ENCODE results near the gene FCRLB.
"Not testable (repeated sequence)": the region's sequence is repeated elsewhere in the genome, so short reads cannot be mapped to it uniquely, and the experiment has no call there.

FCRLB gene

DNA sequence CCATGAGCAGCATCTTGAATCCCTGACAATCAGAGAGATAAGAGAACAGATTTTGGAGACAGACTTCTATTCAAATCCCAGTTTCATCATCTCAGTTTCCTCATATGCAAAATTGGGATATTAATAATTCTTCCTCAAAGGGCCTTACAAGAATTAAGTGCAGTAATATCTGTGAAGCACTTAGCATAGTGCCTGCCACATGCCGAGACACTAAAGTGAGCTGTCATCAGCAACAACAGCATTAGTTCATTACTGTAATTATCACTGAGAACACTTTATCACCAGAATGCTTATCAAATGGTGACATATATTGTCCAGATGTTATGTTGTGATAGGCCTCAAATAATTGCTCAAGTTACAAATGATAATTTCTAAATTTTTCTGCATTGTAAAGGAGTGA lies 922 bp upstream of the FCRLB start:
- FAIRE-seq: no peak

DNA sequence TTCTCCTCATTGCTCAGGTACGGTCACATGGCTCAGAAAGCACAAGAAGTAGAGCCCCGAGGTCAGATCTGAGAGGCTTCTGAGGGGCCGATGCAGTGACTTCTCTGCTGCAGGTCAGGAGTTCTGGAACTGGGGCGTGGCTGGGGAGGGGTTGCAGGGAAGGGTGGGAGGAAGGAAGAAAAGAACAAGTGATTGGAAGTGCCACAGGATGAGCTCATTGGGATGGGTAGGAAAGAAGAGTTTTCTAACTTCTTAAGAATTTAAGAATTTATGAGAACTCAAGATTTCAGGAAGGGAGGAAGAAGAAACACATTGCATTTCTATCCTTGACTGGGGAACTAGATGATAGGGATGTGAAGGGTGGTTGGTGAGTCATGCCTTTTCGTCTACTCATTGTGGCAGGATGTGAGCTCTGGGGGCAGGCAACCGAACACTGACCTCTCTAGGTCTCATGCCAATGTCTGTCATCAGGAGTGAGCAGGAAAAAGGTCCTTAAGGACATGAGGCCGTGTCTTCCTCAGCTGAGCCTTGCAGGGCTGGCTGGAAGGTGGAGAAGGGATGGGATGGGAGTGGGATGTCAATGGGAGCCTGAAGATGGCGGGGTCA lies 497 bp downstream of the FCRLB start:
- FAIRE-seq: no peak

DNA sequence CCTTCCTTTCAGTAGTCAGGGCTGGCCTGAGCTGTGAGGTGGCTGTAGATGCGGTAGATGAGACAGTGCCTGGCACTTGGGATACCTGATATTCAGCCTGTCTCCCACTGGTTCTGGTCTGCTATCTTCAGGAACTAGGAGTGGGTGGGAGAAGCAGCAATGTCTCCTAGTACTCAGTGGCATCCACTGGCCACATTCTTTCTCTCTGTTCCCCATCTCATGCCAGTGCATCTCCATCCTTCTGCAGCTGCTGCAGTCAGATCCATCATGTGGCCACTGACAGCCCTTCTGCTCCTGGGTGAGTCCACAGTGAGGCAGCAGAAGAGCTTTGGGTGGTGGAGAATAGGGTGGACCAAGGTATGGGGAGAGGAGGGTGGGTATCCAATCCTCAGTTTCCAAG lies 1.1 kb downstream of the FCRLB start:
- no peak for FAIRE-seq

DNA sequence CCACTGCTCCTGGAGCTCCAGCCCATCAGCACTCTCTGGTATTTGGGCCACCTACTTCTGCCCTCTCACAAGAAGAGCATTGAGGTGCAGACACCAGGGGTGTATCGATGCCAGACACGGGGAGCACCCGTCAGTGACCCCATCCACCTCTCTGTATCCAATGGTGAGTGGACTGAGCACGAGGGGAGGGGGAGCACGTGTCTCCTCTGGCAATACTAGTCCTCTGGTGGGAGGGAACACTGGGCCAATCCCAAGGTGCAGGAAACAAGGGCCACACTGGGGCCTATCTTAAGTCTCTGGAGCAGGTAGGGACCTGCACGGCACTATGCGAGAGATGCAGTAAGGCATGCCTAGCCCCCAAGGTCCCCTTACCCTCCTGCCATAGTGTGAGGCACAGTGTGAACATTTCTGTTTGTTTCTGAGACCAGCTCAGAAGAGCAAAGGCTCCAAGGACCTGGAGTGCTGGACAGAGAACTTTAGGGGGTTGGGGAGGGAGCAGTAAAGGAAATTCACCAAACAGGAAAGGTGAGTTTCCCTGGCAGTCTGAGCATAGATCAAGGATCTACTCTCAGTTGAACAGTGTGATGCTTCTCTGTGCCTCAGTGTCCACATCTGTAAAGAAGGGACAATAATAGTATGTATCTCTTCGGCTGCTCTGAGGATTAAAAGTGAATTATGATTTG lies 2.3 kb downstream of the FCRLB start:
- no peak for FAIRE-seq

DNA sequence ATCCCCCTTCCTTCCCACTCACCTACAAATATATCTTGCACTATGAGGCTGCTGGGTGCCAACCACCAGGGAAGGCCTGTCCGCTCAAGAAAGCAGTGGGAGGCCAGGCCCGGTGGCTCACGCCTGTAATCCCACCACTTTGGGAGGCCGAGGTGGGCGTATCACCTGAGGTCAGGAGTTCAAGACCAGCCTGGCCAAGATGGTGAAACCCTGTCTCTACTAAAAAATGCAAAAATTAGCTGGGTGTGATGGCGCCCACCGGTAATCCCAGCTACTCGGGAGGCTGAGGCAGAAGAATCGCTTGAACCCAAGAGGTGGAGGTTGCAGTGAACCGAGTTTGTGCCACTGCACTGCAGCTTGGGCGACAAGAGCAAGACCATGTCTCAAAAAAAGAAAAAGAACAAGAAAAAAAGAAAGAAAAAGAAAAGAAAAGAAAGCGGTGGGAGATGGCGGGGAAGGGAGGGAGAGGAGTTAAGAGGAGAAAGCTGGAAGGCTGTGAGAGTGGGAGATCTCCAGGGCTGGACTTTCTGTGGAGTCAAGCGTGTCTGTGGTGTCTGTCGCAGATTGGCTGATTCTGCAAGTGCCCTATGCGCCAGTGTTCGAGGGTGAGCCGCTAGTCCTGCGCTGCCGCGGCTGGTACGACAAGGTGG lies 4.0 kb downstream of the FCRLB start:
- FAIRE-seq: not testable (repeated sequence)

DNA sequence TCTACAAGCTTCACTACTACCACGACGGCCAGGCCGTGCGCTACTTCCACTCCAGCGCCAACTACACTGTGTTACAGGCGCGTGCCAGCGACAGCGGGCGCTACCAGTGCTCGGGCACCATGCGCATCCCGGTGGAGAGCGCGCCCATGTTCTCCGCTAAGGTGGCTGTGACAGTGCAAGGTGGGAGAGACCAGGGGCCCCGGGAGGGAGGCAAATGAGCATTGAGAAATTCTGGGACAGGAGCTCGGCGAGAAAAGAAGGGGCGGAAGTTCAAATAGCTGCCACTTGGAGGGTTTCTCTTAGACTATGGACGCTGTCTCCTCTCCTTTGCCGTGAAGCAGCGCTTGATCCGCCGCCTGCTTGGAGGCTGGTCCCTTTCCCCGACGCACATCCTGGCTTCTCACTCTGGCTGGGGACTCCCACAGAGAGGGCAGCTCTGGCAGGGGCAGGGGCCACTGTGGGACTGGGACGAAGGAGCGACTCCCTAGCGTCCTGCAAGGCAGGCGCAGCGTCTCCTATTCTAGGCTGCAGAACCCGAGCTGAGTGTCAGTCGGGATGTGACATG lies 4.6 kb downstream of the FCRLB start:
- FAIRE-seq: no peak

DNA sequence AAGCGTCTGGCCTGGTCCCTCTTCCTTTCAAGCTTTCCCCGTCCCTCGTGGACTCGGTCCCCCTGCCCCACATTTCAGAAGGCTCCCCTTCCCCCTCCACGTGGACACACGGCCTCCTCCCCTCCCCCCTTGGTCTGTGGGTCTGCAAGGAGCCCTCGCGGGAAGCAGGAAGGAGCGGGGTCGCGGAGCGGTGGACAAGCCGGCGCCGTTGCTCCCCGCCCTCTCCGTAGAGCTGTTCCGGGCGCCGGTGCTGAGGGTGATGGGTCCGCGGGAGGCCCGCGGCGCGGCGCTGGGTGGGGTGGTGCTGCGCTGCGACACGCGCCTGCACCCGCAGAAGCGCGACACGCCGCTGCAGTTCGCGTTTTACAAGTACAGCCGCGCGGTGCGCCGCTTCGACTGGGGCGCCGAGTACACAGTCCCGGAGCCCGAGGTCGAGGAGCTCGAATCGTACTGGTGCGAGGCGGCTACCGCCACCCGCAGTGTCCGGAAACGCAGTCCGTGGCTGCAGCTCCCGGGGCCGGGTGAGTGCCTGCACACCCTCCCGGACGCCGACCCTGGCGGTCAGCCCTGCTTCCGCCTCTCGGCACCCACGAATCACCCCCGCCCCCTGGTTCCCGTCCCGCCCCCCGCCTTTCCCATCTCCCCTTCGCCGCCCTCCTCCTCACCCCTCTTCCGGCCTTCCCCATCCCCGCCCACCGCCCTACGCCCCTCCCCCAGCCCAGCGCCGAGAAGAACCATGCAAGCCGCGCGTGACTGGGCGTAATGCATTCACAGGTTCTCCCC lies 5.3 kb downstream of the FCRLB start:
- no peak for FAIRE-seq

DNA sequence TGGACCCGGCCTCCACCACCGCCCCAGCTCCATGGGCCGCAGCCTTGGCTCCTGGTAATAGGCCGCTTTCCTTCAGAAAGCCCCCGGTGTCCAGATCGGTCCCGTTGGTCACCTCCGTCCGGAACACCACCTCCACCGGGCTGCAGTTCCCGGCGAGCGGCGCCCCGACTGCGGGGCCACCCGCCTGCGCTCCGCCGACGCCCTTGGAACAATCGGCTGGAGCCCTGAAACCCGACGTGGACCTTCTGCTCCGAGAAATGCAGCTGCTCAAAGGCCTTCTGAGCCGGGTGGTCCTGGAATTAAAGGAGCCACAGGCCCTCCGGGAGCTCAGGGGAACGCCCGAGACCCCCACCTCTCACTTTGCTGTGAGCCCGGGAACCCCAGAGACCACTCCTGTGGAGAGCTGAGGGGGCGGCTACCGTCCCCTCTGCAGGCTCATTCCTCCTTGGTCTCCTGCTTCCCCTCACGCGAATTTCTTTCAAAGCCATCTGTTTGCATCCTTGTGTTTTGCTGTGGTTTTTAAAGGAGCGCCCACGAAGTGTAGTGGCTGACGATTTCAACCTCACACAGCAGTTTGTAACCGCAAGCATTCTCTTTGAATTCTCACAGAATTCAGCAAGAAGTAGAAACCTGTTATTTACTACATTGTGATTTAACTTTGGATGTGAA lies 6.0 kb downstream of the FCRLB start:
- no peak for FAIRE-seq

DNA sequence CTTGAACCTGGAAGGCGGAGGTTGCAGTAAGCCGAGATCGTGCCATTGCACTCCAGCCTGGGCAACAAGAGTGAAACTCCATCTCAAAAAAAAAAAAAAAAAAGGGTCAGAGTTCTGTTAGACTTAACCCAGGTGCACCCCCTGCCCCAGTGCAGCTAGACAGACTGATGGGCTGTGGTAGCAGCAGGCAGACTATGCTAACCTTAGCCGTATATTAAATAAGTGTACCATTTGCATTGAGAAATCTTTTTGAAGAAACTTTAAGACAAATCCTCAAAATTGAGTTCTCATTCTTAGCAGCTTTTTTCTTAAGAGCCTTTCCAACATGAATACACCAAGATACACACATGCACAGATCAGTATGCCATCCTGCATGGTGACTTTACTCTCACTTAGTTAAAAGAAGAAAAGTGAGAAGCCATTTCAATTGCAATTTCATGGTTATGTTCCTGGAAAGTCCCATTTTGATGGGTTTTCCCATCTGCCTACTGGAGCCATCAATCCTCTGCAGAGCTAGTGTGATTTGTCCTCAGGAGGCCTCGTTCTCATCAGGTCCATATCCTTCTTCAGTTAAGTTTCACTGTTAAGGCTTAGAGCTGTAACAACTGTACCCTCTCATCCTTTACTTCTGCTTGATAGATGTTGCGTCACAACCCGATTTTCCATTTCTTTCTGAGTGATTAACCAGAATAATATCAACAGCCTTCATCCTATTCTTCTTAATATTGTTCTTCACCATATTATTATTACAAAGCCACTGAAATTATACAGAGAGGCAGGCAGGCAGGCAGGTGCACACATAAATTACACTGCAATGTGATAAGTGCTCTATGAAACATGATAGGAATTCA lies 7.3 kb downstream of the FCRLB start:
- FAIRE-seq: no peak

DNA sequence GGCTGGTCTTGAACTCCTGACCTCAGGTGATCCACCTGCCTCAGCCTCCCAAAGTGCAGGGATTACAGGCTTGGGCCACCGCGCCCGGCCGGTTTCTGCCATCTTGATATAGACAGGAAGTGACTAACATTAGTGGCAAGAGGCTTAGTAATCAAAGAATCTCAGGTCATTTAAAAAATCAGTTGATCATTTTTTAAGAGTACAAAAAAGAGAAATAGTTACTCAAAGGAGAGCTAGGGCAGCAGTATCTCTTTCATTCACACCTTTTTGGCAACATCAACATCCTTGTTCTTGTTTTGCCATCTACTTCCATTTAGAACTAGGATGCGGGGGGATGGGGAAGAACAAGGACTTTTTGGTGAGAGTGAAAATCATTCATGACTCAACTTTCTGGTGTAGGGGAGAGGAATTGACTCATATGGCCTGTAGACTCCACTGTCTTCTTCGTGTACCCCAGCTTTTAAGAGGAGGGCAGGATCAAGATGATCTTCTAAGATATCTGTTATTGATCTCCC lies 8.8 kb downstream of the FCRLB start:
- FAIRE-seq: no peak

DNA sequence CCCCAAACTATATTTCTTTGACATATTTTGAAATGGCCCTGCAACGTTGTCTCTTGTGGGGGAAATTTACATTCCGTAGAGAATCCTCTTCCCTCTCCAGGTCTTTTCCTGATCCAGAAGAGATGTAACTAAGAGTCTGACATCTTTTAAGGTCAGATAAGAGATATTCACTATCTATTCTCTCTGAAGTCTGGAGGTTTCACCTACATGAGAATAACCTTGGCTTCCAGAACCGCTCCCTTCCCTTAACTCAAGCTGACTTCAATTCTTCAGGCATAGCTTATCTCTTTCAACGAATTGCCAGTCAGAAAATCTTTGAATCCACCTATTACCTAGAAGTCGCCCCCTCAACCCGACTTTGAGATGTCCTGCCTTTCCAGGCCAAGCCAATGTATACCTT lies 9.9 kb downstream of the FCRLB start:
- FAIRE-seq: no peak

DNA sequence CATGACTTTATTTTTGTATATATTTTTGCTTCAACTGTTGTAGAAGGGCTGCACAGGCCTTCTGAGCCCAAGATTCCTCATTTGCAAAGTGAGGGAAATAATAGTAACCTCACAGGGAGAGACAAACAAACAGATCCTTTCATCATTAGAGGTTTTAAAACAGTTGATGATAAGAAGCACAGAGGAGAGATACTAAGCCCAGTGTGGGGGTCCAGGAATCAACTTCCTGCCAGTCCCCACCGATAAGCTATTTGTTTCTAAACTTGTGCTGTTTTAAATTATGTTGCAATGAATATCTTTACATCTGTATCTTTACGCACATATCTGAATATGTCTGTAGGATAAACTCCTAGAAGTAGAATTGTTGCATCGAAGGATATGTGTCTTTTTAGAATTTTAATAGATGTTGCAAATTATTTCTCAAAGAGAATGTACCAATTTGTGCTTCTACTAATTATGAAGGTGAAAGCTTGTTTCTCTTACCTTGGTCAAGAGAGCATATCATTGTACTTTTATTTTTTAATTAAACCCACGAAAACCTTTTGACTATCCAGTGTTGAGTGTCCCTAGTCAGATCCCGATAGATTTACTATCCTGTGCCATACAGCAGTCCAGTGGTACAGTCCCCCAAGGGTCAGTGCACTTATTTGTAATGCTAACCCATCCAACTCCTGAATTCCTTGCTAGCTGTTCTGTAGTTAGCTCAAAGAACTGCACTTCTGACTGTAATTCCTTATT lies 10.8 kb downstream of the FCRLB start:
- no peak for FAIRE-seq

DNA sequence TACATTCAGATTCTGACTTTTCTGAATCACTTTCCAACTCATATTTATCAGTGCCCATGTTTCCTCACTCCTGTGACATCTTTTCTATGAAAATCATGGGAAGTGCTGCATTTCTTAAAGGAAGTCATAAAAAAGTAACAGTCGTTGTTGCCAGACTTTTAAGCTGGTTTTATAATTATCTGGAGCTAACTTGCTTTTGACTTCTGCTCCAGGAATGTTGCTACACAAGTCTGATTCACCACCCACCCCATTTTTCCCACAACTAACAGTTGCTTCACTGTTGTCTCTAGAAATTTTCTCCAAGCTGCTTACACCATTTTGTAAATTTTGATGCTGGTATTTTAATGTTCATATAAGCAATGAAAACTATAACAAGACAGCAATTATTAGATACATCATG lies 12.2 kb downstream of the FCRLB start:
- FAIRE-seq: no peak

DNA sequence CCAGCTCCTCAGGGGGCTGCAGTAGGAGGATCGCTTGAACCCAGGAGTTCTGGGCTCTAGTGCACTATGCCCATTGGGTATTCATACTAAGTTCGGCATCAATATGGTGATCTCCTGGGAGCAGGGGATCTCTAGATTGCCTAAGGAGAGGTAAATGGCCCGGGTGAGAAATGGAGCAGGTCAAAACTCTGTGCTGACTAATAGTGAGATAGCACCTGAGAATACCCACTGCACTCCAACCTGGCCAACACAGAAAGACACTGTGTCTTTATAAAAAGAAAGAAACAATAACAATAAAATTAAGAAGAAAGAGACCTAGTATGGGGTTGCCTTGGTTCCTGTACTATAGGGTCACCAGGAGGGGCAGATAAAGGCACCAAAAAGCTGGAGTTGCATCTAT lies 14.5 kb downstream of the FCRLB start:
- no peak for FAIRE-seq

DNA sequence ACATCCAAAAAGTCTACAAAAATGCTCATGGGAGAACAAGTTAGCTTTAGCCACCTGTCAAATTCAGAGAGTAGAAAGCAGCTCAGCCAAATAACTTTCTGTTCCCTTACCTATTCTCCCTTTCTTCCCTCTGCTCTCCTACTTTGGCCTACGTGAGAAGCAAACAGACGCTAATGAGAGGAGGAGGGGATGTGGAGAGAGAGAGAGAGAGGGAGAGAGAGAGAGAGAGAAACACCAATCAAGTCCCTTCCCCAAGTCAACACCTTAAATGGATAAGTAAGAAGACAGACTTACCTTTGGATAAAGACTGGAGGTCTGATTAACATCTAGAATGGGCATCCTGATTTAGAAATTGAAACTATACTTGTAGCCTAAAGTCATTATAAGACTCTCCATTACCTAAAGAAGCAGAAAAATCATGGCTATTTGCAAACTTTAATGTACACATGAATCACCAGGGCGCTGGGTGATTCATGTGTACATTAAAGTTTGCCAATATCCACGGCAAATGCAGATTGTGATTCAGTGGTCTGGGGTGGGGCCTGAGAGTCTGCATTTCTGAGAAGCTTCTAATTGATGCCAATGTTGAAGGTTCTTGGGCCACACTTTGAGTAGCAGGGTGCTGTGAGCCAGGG lies 15.1 kb downstream of the FCRLB start:
- FAIRE-seq: no peak

DNA sequence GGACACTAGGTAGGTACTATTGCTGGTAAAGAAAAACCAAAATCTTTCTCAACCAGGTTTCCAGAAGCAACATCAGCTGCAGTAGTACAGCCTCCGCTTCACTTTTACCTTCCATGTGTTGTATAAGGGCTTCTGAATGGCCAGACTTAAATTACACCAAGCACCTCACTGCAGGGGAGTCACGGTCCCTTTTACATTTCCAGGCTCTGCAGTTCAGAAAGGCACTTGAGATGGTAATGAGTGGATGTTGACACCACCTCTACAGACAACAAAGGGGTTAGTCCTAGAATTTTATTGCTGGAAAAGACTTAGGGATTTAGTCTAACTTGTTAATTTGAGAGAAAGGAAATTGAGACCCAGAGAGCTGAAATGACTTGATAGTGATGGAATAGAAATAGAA lies 16.3 kb downstream of the FCRLB start:
- no peak for FAIRE-seq

DNA sequence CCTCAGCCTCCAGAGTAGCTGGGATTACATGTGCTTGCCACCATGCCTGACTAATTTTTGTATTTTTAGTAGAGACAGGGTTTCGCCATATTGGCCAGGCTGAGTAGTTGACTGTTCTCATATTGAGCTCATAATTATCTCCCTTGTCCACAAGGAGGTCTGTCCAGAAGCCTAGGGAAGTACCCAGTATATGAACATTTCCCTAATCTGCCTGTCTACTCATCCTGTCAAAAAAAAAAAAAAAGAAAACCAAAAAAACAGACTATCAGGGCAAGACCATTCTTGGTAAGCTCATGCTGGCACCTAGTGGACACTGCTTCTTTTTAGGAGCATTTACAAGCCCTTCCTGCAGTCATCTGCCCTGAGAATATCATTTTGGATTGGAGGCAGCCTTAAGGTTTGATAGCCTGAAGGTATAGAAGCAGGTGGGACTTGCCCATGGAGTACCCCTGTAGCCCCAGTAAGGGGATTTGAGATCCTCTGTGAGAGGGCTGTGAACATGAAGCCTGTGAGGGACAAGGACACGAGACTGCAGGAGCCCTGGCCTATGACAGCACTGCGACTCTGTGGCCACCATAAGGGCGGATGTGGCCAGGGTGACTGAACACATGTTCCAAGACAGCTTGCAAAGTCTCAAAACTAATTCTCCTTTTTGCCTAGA lies 17.4 kb downstream of the FCRLB start:
- FAIRE-seq: no peak

DNA sequence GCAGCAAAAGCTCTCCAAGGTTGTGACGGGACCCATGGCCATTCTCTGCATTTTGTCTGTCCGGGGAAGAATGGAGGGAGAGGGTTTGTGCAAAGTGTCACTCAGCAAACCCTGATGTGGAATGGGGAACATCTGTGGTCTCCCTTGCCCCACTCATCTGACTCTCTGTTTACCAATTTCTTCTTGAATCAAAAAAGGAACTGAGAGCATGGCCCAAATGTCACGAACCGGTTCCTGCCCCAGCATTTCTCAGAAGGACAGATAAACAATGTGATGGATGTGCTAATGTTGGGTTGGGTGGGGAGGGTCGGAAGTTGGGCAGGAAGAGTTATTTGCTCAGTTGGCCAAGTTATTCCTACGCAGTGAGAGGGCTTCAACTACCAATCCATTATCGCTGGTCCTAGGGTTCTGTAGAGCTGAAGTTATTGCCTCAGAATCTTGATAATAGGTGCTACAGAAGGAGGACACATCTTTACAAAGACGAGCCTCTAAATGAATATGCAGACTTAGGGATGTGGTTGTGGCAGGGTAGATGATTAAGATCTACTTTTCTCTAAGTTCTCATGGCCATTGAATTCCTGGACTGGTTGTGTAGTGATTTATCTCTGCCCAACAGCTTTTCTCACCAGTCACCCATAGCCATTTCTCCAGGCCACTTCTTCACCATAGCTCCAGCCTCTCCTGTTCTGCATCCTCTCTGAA lies 18.7 kb downstream of the FCRLB start:
- FAIRE-seq: no peak

DNA sequence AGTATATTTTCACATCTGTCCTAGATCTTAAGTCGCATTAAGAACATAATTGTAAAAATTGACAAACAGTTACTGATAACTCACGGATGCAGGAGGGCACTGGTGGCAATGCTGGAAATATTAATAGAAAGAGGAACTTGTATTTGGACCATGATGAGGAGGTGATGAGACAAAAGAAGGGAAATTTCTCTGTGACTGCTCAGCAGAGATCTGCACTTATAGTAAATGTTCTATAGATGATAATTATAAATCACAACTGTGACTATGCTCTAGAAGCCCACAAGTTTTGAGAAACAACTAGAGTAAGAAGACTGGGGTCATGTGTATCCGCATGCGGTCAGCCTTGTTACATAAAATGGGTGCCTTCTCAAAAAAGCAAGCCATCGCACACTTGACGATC lies 19.6 kb downstream of the FCRLB start:
- FAIRE-seq: no peak

Measured in endometrium (tissue), 2 donors.